Caco-2 (cell line): ENCODE results near the gene TENM3. TPM values are rescaled to one million over a fixed set of nuclear protein-coding genes. Genes with fewer than 3 reads are reported as not detected.

Source experiments
- BruUV-seq: library from RNA; stranded (reverse); fragments of 400-500 nt; replicated peaks from 2 replicates; lab custom pipeline; 2021; lab: Mats Ljungman, UMichigan
- CTCF ChIA-PET: fragments of 300-600 bp; sonication (Branson Sonifier 250); formaldehyde crosslinking; loops from one replicate; lab custom pipeline; 2022; ENCODE audit warnings: antibody characterized with exemption; lab: Charles Lee
- POLR2A ChIA-PET: fragments of 300-600 bp; sonication (Branson Sonifier 250); formaldehyde crosslinking; loops from one replicate; lab custom pipeline; 2022; ENCODE audit warnings: antibody characterized with exemption; lab: Charles Lee
- DNase-seq, 2 experiments: peaks; one replicate each; pipeline versions ENCODE4 v3.0.0 to v3.0.0-alpha.2; 2020 to 2022
- H3K27me3 ChIP-seq: replicated peaks from 2 replicates; pipeline ENCODE4 v1.6.0; 2011; ENCODE audit warnings: low read length; ENCODE audit not compliant: control insufficient read depth, insufficient read depth
- H3K36me3 ChIP-seq: 2 replicates; pipeline ENCODE4 v1.5.1; 2011; ENCODE audit warnings: low read length; ENCODE audit not compliant: control insufficient read depth, insufficient read depth
- H3K4me1 ChIP-seq: fragments of 250-450 bp; sonication (Bioruptor Pico); 2 replicates; pipeline ENCODE4 v1.5.1; 2020; ENCODE audit warnings: mild to moderate bottlenecking
- H3K4me3 ChIP-seq: 2 replicates; pipeline ENCODE4 v1.5.1; 2011; ENCODE audit warnings: low read depth, mild to moderate bottlenecking, control low read depth, low read length
- H3K9me3 ChIP-seq: fragments of 250-450 bp; sonication (Bioruptor Pico); 2 replicates; pipeline ENCODE4 v1.5.1; 2020; ENCODE audit warnings: mild to moderate bottlenecking, moderate library complexity
- H3K27ac Mint-ChIP-seq: one replicate; pipeline ENCODE4 v1.8.0; 2022; ENCODE audit warnings: mixed read lengths; ENCODE audit not compliant: unreplicated experiment
- H3K27me3 Mint-ChIP-seq: one replicate; pipeline ENCODE4 v1.8.0; 2022; ENCODE audit warnings: mixed read lengths; ENCODE audit not compliant: insufficient read depth, unreplicated experiment
- H3K36me3 Mint-ChIP-seq: one replicate; pipeline ENCODE4 v1.8.0; 2022; ENCODE audit warnings: mild to moderate bottlenecking, mixed read lengths; ENCODE audit not compliant: insufficient read depth, unreplicated experiment
- H3K4me1 Mint-ChIP-seq: one replicate; pipeline ENCODE4 v1.8.0; 2022; ENCODE audit warnings: low read depth, mixed read lengths; ENCODE audit not compliant: unreplicated experiment
- H3K4me3 Mint-ChIP-seq: one replicate; pipeline ENCODE4 v1.8.0; 2022; ENCODE audit warnings: mild to moderate bottlenecking, moderate library complexity, mixed read lengths; ENCODE audit not compliant: unreplicated experiment
- H3K9me3 Mint-ChIP-seq: one replicate; pipeline ENCODE4 v1.8.0; 2022; ENCODE audit warnings: mixed read lengths; ENCODE audit not compliant: unreplicated experiment
- CTCF ChIP-seq, 2 experiments: fragments of 200-600 bp in 1 of 2; IDR thresholded peaks; 1 replicate in 1 of 2; 2 replicates in 1 of 2; pipeline versions ENCODE4 v1.5.1 to v1.8.0; 2011 to 2022; ENCODE audit warnings: antibody characterized with exemption in 1 of 2, control low read depth in 1 of 2, inconsistent platforms in 1 of 2, low read depth in 1 of 2, low read length in 1 of 2, mild to moderate bottlenecking in 1 of 2, moderate library complexity in 1 of 2; ENCODE audit not compliant: insufficient read depth in 1 of 2, severe bottlenecking in 1 of 2, unreplicated experiment in 1 of 2
- intact Hi-C: fragments of 100-400 bp; cut with micrococcal nuclease; formaldehyde crosslinking; loops from one replicate; pipeline ENCODE4 v1.10.0; 2022; ENCODE audit not compliant: unreplicated experiment
- total RNA-seq: library from RNA; stranded (reverse); gene quantifications from 2 replicates; pipeline ENCODE4 v1.2.3, GENCODE V29; 2022

The TENM3 gene
- total RNA-seq, 1 experiment from 2014 or later, result 94.7 TPM

- Mint-ChIP-seq H3K27ac (peak overlapping the region; percentile 60), H3K36me3 (peaks cover 13% of the 10 kb centered on the region), H3K4me3 (no peak overlapping the region), H3K27me3 (no peaks in the 10 kb centered on the region), H3K9me3 (no peaks in the 10 kb centered on the region), H3K4me1 (peaks cover 42% of the 10 kb centered on the region)
- POLR2A ChIA-PET, result no interaction called here
- H3K27me3 ChIP-seq, result no peaks in the 10 kb centered on the region
- no peaks in the 10 kb centered on the region for H3K36me3 ChIP-seq
- no peak overlapping the region for H3K4me3 ChIP-seq
- no peak for TF ChIP-seq CTCF (IDR thresholded peaks at IDR 0.05; ENCODE audit: insufficient read depth in 1 of 2, low read depth in 1 of 2, low read length in 1 of 2, severe bottlenecking in 1 of 2, unreplicated experiment in 1 of 2)
- CTCF ChIA-PET, result no interaction called here
- BruUV-seq, result no TSS peak
- DNase-seq, result no peak
- H3K9me3 ChIP-seq, result no peaks in the 10 kb centered on the region
- intact Hi-C loops, result loop anchor here (1.0 to 5.0 kb wide), 3 partner anchors 15 to 66 kb away; no protein-coding TSS in a partner anchor
- peaks cover 60% of the 10 kb centered on the region for H3K4me1 ChIP-seq
Observed at GRCh38 chr4:182207830-182208396, 35.3 kb upstream of the TENM3 start.

GRCh38 chr4:182208526-182209050 is 34.6 kb upstream of the TENM3 start:
- ChIA-PET POLR2A (no interaction called here), CTCF (no interaction called here)
- Histone ChIP-seq H3K4me3 (no peak overlapping the region), H3K4me1 (peaks cover 57% of the 10 kb centered on the region), H3K36me3 (no peaks in the 10 kb centered on the region), H3K9me3 (no peaks in the 10 kb centered on the region), H3K27me3 (no peaks in the 10 kb centered on the region)
- Mint-ChIP-seq H3K9me3 (no peaks in the 10 kb centered on the region), H3K4me1 (peaks cover 41% of the 10 kb centered on the region), H3K36me3 (peaks cover 13% of the 10 kb centered on the region), H3K27me3 (no peaks in the 10 kb centered on the region), H3K27ac (peak overlapping the region; percentile 60), H3K4me3 (no peak overlapping the region)
- intact Hi-C loops, result loop anchor here (1.0 to 5.0 kb wide), 2 partner anchors 32 to 66 kb away; no protein-coding TSS in a partner anchor
- no peak for TF ChIP-seq CTCF (IDR thresholded peaks at IDR 0.05; ENCODE audit: insufficient read depth in 1 of 2, low read depth in 1 of 2, low read length in 1 of 2, severe bottlenecking in 1 of 2, unreplicated experiment in 1 of 2)
- no peak for DNase-seq
- no TSS peak for BruUV-seq

GRCh38 chr4:182212211-182212761 is 30.9 kb upstream of the TENM3 start:
- DNase-seq, result no peak
- BruUV-seq, result no TSS peak
- H3K4me1 ChIP-seq, result peaks cover 29% of the 10 kb centered on the region
- Mint-ChIP-seq H3K9me3 (no peaks in the 10 kb centered on the region), H3K27me3 (no peaks in the 10 kb centered on the region), H3K36me3 (peaks cover 18% of the 10 kb centered on the region), H3K27ac (no peak overlapping the region), H3K4me3 (no peak overlapping the region), H3K4me1 (peaks cover 12% of the 10 kb centered on the region)
- ChIA-PET POLR2A (no interaction called here), CTCF (no interaction called here)
- no peaks in the 10 kb centered on the region for H3K9me3 ChIP-seq
- no peaks in the 10 kb centered on the region for H3K27me3 ChIP-seq
- H3K36me3 ChIP-seq, result no peaks in the 10 kb centered on the region
- H3K4me3 ChIP-seq, result no peak overlapping the region
- TF ChIP-seq CTCF (IDR thresholded peaks at IDR 0.05; ENCODE audit: insufficient read depth in 1 of 2, low read depth in 1 of 2, low read length in 1 of 2, severe bottlenecking in 1 of 2, unreplicated experiment in 1 of 2), result no peak
- intact Hi-C loops, result no loop called here
